ENCODE measurements around the gene ASPA.

DNA sequence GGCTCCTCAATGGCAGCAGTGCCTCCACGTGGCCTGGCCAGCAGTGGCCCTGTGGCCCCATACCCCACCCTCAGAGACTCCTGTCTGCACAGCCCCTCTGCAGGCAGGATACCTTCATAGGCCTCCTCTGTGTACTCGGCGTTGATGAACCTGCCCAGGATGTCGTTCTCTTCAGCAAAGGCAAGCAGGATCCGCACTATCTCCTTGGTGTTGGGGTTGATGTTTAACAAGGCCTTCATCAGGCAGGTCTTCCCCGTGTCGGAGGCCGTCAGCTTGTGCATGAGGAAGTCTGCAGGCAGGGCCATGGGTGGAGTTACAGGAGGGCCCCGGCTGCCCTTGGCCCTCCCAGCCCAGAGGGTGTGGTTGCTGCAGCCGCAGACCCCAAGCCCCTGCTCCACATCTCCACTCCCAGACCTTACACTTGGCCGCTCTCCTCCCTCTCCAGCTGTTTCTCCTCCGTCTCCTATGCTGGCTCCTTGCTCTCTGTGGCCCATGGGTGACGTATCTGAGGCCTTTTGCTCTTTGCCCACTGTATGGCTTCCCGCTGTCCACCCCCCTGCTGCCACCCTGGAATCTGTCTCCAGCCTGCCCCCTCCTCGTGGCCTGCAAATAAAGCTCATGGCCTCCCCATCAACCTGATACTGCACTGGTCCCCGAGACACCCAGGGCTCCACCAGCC is 66.8 kb downstream of the ASPA start:
- TF ChIP-seq, protein P1, sequence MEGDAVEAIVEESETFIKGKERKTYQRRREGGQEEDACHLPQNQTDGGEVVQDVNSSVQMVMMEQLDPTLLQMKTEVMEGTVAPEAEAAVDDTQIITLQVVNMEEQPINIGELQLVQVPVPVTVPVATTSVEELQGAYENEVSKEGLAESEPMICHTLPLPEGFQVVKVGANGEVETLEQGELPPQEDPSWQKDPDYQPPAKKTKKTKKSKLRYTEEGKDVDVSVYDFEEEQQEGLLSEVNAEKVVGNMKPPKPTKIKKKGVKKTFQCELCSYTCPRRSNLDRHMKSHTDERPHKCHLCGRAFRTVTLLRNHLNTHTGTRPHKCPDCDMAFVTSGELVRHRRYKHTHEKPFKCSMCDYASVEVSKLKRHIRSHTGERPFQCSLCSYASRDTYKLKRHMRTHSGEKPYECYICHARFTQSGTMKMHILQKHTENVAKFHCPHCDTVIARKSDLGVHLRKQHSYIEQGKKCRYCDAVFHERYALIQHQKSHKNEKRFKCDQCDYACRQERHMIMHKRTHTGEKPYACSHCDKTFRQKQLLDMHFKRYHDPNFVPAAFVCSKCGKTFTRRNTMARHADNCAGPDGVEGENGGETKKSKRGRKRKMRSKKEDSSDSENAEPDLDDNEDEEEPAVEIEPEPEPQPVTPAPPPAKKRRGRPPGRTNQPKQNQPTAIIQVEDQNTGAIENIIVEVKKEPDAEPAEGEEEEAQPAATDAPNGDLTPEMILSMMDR (IDR thresholded peaks at IDR 0.05 in 4 of 5, conservative IDR thresholded peaks at IDR 0.05 in 1 of 5), result no peak
- TF ChIP-seq POLR2A (IDR thresholded peaks at IDR 0.05), result no peak

Measured in gastrocnemius medialis (tissue), 4 donors.